H9 (cell line): ENCODE data around the gene EHBP1. TPM values are rescaled to one million over a fixed set of nuclear protein-coding genes. Genes with fewer than 3 reads are reported as not detected.
A peak's percentile ranks its signal among the peaks of the same experiment; 100 is the strongest.

ENCODE experiments used
- DNase-seq: peaks from one replicate; pipeline ENCODE4 v3.0.0-alpha.2; 2017
- H2AFZ ChIP-seq: one replicate; pipeline ENCODE4 v1.6.1; 2013; ENCODE audit warnings: mild to moderate bottlenecking, low read length, control low read depth, moderate library complexity
- H2AK5ac ChIP-seq: 2 replicates; pipeline ENCODE4 v1.6.1; 2013; ENCODE audit warnings: low read length, control low read depth, mixed read lengths; ENCODE audit not compliant: insufficient read length
- H2BK120ac ChIP-seq: one replicate; pipeline ENCODE4 v1.6.1; 2013; ENCODE audit warnings: low read depth, mild to moderate bottlenecking, low read length, control low read depth, inconsistent platforms; ENCODE audit not compliant: poor library complexity, severe bottlenecking
- H2BK12ac ChIP-seq: 2 replicates; pipeline ENCODE4 v1.6.1; 2013; ENCODE audit warnings: low read length, control low read depth, mixed read lengths, low read depth; ENCODE audit not compliant: insufficient read length
- H2BK15ac ChIP-seq: 2 replicates; pipeline ENCODE4 v1.6.1; 2013; ENCODE audit warnings: low read depth, low read length, control low read depth
- H2BK20ac ChIP-seq: one replicate; pipeline ENCODE4 v1.6.1; 2013; ENCODE audit warnings: low read depth, mild to moderate bottlenecking, low read length, control low read depth, inconsistent platforms; ENCODE audit not compliant: poor library complexity, severe bottlenecking
- H2BK5ac ChIP-seq: 2 replicates; pipeline ENCODE4 v1.6.1; 2013; ENCODE audit warnings: low read length, control low read depth, mixed read lengths; ENCODE audit not compliant: insufficient read length
- H3K14ac ChIP-seq: 2 replicates; pipeline ENCODE4 v1.6.1; 2013; ENCODE audit warnings: low read length, control low read depth; ENCODE audit not compliant: insufficient read depth
- H3K18ac ChIP-seq: 2 replicates; pipeline ENCODE4 v1.6.1; 2013; ENCODE audit warnings: low read depth, mild to moderate bottlenecking, mixed read lengths, low read length, control low read depth; ENCODE audit not compliant: insufficient read length
- H3K23ac ChIP-seq: 2 replicates; pipeline ENCODE4 v1.6.1; 2013; ENCODE audit warnings: low read length, control low read depth, mixed read lengths, low read depth; ENCODE audit not compliant: insufficient read length
- H3K23me2 ChIP-seq: 2 replicates; pipeline ENCODE4 v1.6.1; 2013; ENCODE audit warnings: low read depth, mild to moderate bottlenecking, mixed read lengths, low read length, control low read depth; ENCODE audit not compliant: insufficient read length, poor library complexity, severe bottlenecking
- H3K27ac ChIP-seq: 2 replicates; pipeline ENCODE4 v1.5.1; 2013; ENCODE audit warnings: low read length, control low read depth, mixed read lengths, low read depth; ENCODE audit not compliant: insufficient read length
- H3K27me3 ChIP-seq: 2 replicates; pipeline ENCODE4 v1.6.1; 2013; ENCODE audit warnings: low read length, control low read depth, inconsistent platforms; ENCODE audit not compliant: insufficient read depth
- H3K4ac ChIP-seq: 2 replicates; pipeline ENCODE4 v1.6.1; 2013; ENCODE audit warnings: low read depth, mild to moderate bottlenecking, control low read depth, inconsistent platforms, low read length, moderate library complexity
- H3K4me1 ChIP-seq: 2 replicates; pipeline ENCODE4 v1.6.1; 2013; ENCODE audit warnings: low read length, control low read depth, inconsistent platforms; ENCODE audit not compliant: insufficient read depth
- H3K4me2 ChIP-seq: 2 replicates; pipeline ENCODE4 v1.6.1; 2013; ENCODE audit warnings: low read length, control low read depth, mixed read lengths; ENCODE audit not compliant: insufficient read length, insufficient read depth
- H3K56ac ChIP-seq: 2 replicates; pipeline ENCODE4 v1.6.1; 2013; ENCODE audit warnings: low read depth, mild to moderate bottlenecking, mixed read lengths, low read length, control low read depth; ENCODE audit not compliant: insufficient read length
- H3K79me1 ChIP-seq: 2 replicates; pipeline ENCODE4 v1.6.1; 2013; ENCODE audit warnings: low read depth, mild to moderate bottlenecking, moderate library complexity, low read length, control low read depth, inconsistent platforms; ENCODE audit not compliant: insufficient read depth, poor library complexity, severe bottlenecking
- H3K79me2 ChIP-seq: 2 replicates; pipeline ENCODE4 v1.6.1; 2013; ENCODE audit warnings: low read length, control low read depth, inconsistent platforms; ENCODE audit not compliant: insufficient read depth
- H3K9ac ChIP-seq: 2 replicates; pipeline ENCODE4 v1.6.1; 2013; ENCODE audit warnings: low read length, control low read depth, mixed read lengths; ENCODE audit not compliant: insufficient read length; ENCODE audit errors: extremely low read depth
- H3K9me3 ChIP-seq: one replicate; pipeline ENCODE4 v1.6.1; 2013; ENCODE audit warnings: low read depth, low read length, inconsistent platforms; ENCODE audit not compliant: control insufficient read depth
- H3T11ph ChIP-seq: one replicate; pipeline ENCODE4 v1.6.1; 2013; ENCODE audit warnings: mild to moderate bottlenecking, low read length, control low read depth, inconsistent platforms
- H4K20me1 ChIP-seq: one replicate; pipeline ENCODE4 v1.6.1; 2013; ENCODE audit not compliant: control insufficient read depth, insufficient read length, insufficient read depth
- H4K5ac ChIP-seq: 2 replicates; pipeline ENCODE4 v1.6.1; 2013; ENCODE audit warnings: low read depth, mild to moderate bottlenecking, mixed read lengths, low read length, control low read depth; ENCODE audit not compliant: insufficient read length
- H4K8ac ChIP-seq: replicated peaks from 2 replicates; pipeline ENCODE4 v1.6.1; 2013; ENCODE audit warnings: low read length, control low read depth, mixed read lengths, low read depth; ENCODE audit not compliant: insufficient read length
- H4K91ac ChIP-seq: 2 replicates; pipeline ENCODE4 v1.6.1; 2013; ENCODE audit warnings: low read depth, mild to moderate bottlenecking, moderate library complexity, mixed read lengths, low read length, control low read depth; ENCODE audit not compliant: insufficient read length
- H3K27ac Mint-ChIP-seq, 3 experiments: 2 replicates in 2 of 3; 3 replicates in 1 of 3; pipeline ENCODE4 v1.8.0; 2020 to 2021; ENCODE audit warnings: mixed read lengths in 3 of 3, mild to moderate bottlenecking in 1 of 3, moderate library complexity in 1 of 3
- H3K27me3 Mint-ChIP-seq: 2 replicates; pipeline ENCODE4 v1.8.0; 2021; ENCODE audit warnings: low read depth, mild to moderate bottlenecking, moderate library complexity, mixed read lengths
- H3K36me3 Mint-ChIP-seq, 3 experiments: 2 replicates in 2 of 3; 3 replicates in 1 of 3; pipeline ENCODE4 v1.8.0; 2020 to 2021; ENCODE audit warnings: low read depth in 3 of 3, mixed read lengths in 3 of 3; ENCODE audit not compliant: insufficient read depth in 1 of 3
- H3K4me1 Mint-ChIP-seq, 2 experiments: 2 replicates each; pipeline ENCODE4 v1.8.0; 2020; ENCODE audit warnings: mixed read lengths in 2 of 2
- H3K4me3 Mint-ChIP-seq, 2 experiments: 2 replicates in 1 of 2; 3 replicates in 1 of 2; pipeline ENCODE4 v1.8.0; 2020 to 2021; ENCODE audit warnings: mild to moderate bottlenecking in 2 of 2, mixed read lengths in 2 of 2, moderate library complexity in 1 of 2
- H3K9me3 Mint-ChIP-seq, 2 experiments: 2 replicates in 1 of 2; 3 replicates in 1 of 2; pipeline ENCODE4 v1.8.0; 2020; ENCODE audit warnings: mild to moderate bottlenecking in 2 of 2, mixed read lengths in 2 of 2, moderate library complexity in 1 of 2
- WGBS: extraction: QIAGEN DNeasy Blood & Tissue Kit; methylation state at CpG from one replicate; pipeline ENCODE4 v1.1.7; 2013; ENCODE audit warnings: missing lambda C conversion rate, low lambda C conversion rate, mixed read lengths; ENCODE audit not compliant: insufficient read length; ENCODE audit errors: extremely low coverage; 5-methylcytosine and 5-hydroxymethylcytosine counted together
- total RNA-seq: library from RNA; stranded (reverse); gene quantifications from 2 replicates; pipeline ENCODE4 v1.2.1, GENCODE V29; 2021
- TF ChIP-seq, protein P1 (sequence below): fragments of 200-600 bp; sonication (generic); conservative IDR thresholded peaks from 3 replicates; pipeline ENCODE4 v1.8.0; 2021; ENCODE audit warnings: antibody characterized with exemption, mild to moderate bottlenecking

The EHBP1 gene
- total RNA-seq, 1 experiment from 2014 or later, result 35.6 TPM

DNA sequence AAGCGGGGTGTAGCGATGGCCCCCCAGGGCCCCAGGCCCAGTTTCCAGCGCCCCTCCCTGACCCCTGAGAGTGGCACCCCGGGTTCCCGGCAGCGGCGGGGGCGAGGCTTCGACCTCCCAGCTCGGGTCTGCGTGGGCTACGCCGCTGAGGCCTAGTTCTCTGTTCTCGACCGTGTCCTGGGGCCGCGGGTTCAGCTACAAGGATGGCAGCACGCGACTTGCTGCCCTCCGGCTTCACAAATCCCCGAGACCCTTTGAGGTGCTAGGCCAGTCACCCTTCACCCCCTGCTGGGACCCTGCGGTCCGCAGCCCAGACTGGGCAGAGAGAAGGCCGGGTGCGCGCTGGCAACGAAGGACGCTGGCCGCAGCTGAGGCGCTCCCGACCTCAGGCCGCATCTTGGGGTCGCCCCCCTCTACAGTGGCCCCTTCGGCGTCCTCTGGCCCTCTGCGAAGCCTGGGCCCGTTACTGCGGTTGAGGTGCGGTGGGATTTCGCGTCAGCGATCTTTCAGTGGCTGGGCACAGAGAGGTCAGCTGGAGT lies 346.4 kb downstream of the EHBP1 start:
- H3K23me2 ChIP-seq, result peaks cover 53% of the 10 kb centered on the region
- peaks cover 68% of the 10 kb centered on the region for H3K27me3 ChIP-seq
- Mint-ChIP-seq H3K4me1 (peaks cover 61 to 71% of the 10 kb centered on the region in 2 experiments), H3K4me3 (peak overlapping the region; percentile 37 to 87; a peak in 4 of 5 replicates), H3K27ac (no peak overlapping the region), H3K27me3 (peaks cover 95% of the 10 kb centered on the region), H3K36me3 (peaks cover 0 to 2% (median 0%) of the 10 kb centered on the region in 3 experiments; a peak in 2 of 7 replicates), H3K9me3 (peaks cover 2 to 6% of the 10 kb centered on the region in 2 experiments; a peak in 3 of 5 replicates)
- no peak overlapping the region for H2BK120ac ChIP-seq
- H4K91ac ChIP-seq, result no peak overlapping the region
- no peak overlapping the region for H3K14ac ChIP-seq
- H3K79me1 ChIP-seq, result no peaks in the 10 kb centered on the region
- no peak overlapping the region for H2BK12ac ChIP-seq
- H3K27ac ChIP-seq, result no peak overlapping the region
- no peak overlapping the region for H3K18ac ChIP-seq
- no peaks in the 10 kb centered on the region for H3K79me2 ChIP-seq
- peaks cover 5% of the 10 kb centered on the region; the same call in 1 of the 2 replicates for H3K4me1 ChIP-seq
- no peak overlapping the region for H3T11ph ChIP-seq
- no peak overlapping the region for H2AFZ ChIP-seq
- peak overlapping the region; percentile 66 for H3K4me2 ChIP-seq
- H3K4ac ChIP-seq, result no peak overlapping the region
- no peak overlapping the region for H2BK20ac ChIP-seq
- no peak overlapping the region for H3K56ac ChIP-seq
- H4K8ac ChIP-seq, result no peak overlapping the region
- no peaks in the 10 kb centered on the region for H3K9me3 ChIP-seq
- H4K5ac ChIP-seq, result no peak overlapping the region
- WGBS, result no CpG with 5 or more reads among the region's 42 CpGs
- H2AK5ac ChIP-seq, result no peak overlapping the region
- no peak overlapping the region for H2BK15ac ChIP-seq
- TF ChIP-seq, protein P1, sequence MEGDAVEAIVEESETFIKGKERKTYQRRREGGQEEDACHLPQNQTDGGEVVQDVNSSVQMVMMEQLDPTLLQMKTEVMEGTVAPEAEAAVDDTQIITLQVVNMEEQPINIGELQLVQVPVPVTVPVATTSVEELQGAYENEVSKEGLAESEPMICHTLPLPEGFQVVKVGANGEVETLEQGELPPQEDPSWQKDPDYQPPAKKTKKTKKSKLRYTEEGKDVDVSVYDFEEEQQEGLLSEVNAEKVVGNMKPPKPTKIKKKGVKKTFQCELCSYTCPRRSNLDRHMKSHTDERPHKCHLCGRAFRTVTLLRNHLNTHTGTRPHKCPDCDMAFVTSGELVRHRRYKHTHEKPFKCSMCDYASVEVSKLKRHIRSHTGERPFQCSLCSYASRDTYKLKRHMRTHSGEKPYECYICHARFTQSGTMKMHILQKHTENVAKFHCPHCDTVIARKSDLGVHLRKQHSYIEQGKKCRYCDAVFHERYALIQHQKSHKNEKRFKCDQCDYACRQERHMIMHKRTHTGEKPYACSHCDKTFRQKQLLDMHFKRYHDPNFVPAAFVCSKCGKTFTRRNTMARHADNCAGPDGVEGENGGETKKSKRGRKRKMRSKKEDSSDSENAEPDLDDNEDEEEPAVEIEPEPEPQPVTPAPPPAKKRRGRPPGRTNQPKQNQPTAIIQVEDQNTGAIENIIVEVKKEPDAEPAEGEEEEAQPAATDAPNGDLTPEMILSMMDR, result no peak
- H3K9ac ChIP-seq, result no peak overlapping the region
- H2BK5ac ChIP-seq, result no peak overlapping the region
- H4K20me1 ChIP-seq, result peaks cover 5% of the 10 kb centered on the region
- DNase-seq, result peak; percentile 35
- no peak overlapping the region for H3K23ac ChIP-seq
